Limb (tissue), 2 donors: ENCODE results near the gene PTPRE.
A peak's percentile ranks its signal among the peaks of the same experiment; 100 is the strongest.
"Not testable (repeated sequence)": the region's sequence is repeated elsewhere in the genome, so short reads cannot be mapped to it uniquely, and the experiment has no call there.

Experiments used
- DNase-seq, 2 donors: peaks; one replicate each; pipeline ENCODE4 v3.0.0-alpha.2; 2016; ENCODE audit errors: extremely low spot score in 2 of 2

PTPRE gene

DNA sequence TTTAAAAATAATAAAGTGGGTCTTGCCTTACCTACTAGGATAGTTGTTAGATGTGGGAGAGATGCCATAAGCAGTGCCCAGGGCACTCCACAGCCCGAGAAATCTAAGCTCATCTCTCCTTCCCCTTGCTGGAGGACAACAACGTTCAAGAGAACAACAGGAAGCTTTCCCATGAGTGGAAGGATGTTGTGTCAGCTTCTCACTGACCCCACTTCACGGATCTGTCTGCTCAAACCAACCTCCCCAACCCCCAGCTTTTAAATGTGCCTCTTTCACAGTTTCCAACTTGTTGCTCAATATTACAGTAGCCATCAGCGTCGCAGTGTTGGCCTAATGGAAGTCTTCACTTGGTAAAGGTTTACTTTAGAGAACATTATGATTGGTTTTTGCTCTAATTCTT is 72.1 kb downstream of the PTPRE start:
- no peak for DNase-seq

DNA sequence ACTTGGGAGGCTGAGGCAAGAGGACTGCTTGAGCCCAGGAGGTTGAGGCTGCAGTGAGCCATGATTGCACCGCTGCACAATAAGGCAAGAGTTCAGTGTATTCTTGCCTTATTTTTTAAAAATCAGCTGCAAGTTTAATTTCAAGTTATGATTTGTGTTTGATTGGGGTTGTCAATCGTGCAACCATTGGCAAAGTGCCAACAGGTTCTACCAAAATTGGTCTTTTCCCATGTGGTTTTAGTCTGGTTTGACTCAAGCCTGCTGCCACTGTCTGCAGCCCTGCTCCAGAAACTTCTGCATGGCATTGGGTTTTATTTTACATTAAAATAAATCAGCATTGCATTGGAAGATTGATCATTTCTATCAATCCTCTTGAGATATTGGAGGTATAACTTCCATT is 72.7 kb downstream of the PTPRE start:
- no peak for DNase-seq

DNA sequence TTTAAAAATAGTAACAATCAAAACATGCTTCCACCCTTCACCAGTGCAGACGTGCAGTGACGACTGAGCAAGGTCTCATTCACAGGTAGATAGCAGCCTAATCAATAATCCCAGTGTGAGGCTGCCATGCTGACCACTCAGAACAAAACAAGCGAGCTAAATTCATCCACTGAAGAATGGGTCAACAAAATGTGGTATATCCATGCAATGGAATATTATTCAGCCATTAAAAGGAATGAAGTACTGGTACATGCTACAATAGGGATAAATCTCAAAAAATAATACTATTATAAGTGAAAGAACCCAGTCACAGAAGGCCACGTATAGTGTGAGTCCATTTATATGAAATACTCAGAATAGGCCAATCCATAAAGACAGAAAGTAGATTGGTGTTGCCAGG is 74.0 kb downstream of the PTPRE start:
- no peak for DNase-seq

GRCh38 chr10:127982601-127983000 is 75.7 kb downstream of the PTPRE start:
- peak in 1 of 2 donors; percentile 6 for DNase-seq

GRCh38 chr10:127983344-127984100 is 76.6 kb downstream of the PTPRE start:
- no peak for DNase-seq

DNA sequence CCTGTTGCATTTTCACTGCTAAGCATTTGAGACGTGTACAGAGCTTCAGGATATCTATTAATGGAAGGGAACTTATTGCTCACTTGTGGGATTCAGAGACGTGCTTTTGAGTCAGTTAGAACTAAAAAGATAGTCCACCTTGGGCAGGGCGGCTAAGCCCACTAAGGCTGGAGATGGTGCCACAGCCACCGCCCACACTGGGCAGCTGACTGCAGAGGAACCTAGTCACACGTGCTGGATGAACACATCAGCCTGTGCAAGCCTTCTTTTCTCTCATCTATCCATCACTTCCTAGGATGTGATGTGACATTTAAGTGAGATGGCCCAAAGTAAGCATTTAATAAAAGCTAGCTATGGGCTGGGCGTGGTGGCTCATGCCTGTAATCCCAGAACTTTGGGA is 78.0 kb downstream of the PTPRE start:
- DNase-seq = no peak

- DNase-seq = no peak
Measured at GRCh38 chr10:127986531-127987466, 79.9 kb downstream of the PTPRE start.

DNA sequence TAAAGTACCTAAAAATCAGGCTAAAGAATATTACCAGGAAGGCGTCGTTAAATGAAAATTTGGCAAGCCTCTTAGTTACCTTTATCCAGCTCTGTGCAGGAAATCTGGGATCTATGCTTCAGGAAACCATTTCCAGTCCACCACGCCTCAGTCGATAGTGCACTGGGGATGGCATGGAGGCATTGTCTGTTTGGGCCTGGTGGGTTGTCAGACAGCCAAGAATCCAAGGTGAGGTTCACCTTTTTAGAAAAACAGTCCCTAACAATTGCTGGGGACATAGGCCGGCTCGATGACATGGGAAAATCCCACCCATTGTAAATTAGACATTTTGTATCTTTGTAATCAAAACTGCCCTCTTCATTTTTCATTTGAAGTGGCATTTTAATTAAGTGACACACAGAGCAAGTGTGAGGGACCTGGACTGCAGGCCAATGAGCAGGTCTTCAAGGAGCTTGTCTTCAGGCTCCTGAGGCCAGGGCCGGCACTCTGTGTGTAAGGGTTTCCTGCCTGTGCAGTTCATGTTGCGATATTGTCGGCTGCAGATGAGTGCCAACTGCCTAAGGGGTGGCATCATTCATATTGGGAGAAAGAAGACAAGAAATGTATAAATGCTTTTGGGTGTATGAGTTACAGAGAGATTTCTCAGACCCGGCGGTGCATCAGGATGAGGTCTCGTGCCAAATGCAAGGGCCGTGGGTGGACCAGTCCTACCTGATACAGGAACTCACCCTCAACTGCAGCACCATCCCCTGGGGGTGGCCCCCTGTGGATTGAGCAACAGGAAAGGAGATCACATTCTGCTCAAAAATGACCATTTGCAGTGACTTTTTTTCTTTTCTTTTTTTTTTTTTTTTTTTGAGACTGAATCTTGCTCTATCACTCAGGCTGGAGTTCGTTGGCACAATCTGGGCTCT is 80.8 kb downstream of the PTPRE start:
- no peak for DNase-seq

GRCh38 chr10:127989481-127990012 is 82.6 kb downstream of the PTPRE start:
- DNase-seq = no peak

- not testable (repeated sequence) for DNase-seq
Measured at GRCh38 chr10:127990132-127990788, 83.4 kb downstream of the PTPRE start.

DNA sequence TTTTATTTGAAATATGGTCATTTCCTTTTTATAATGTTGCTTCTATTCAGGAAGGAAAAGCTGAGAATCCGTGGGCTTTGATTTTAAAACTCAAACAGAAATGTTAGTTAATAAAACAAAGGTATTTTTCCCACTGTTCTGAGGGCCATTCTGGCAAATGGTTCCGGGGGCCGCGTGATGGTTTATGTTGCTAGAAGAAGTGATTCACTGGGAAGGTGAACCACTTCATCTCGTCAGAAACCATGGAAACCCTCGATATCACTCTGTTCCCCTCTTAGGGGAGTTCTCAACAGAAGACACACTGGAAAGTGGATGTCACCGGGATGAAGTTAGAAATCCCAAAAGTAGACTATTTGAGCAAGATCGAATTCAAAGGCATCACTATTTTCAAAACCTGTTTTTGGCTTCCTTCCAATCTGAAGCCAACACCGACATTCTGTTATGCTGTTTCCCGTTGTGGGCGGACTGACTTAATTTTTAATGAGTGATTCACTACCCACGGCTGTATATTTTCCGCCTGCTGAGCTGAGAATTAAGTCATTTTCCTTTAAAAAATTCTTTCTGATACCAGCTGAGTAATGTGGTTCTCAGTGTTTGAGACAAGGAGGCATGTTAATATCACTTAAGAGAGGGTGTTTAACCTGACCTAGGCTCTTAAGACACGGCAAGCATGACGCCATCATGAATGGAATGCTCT is 84.1 kb downstream of the PTPRE start:
- no peak for DNase-seq

- no peak for DNase-seq
Measured at GRCh38 chr10:127991543-127992255, 84.8 kb downstream of the PTPRE start.

DNA sequence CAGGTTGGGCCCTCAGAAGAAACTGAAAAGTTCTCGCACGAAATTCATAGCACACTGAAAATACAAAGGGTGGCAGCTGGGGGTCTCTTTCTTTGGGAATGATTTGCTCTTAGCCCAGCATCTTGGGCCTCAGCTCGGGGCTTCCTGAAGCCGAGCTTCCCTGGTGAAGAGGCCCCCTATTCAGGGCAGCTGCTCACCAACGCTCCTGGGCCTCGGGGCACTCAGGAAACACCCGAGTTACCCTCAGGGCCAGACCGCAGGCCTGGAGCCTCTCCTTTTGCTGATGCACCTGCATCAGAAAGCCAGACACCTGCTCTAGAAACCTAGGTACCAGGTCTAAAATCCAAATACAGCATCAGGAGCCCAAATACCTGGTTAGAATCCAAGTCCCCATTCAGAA is 85.5 kb downstream of the PTPRE start:
- DNase-seq = no peak

DNA sequence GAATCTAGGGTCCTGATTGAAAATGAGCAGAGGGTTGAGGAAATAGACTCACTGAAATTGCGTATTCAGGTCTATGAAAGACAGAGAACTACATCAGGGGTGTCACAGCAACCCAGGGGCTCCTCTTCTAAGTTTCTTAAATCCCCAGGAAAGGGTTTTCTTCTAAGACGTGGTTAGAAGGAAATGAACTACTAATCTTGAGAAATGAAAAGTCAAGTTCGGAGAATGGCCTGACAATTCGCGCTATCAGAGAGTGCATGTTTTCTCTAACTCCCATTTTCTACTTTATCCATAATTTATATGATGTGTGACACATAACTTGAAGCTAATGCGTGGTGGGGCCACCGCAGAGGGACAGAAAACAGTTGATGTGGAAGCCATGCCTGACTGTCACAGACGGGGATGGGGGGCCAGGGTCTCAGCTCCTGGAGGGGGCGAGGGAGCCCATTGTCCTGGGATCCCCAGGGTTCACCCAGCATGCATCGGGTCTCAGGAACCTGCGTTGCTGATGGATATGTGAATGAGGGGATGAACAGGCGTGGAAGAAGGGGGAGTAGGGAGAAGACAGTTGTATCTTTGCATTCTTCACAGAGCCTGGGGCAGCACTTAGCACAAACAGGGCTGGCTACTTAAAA is 86.3 kb downstream of the PTPRE start:
- DNase-seq = no peak

- no peak for DNase-seq
Measured at GRCh38 chr10:127995939-127996338, 89.0 kb downstream of the PTPRE start.

GRCh38 chr10:127996586-127996985 is 89.7 kb downstream of the PTPRE start:
- no peak for DNase-seq

DNA sequence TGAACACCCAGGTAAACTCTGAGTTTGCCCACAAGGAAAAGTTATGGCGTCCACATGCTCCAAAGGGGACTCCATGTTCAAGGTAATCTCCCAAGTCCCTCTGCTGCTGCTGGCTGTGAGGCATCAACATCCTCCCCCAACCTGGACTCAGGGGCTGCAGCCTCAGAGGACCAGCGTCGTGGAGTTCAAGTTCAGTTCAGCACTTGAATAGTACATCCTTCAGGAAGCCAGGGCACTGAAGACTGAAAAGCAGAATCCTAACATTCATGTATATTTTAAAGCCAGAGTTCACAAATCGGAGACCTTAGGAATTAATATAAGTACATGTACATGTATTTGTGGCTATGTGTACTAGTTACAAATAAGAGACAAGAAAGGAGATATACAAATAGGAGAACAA is 90.4 kb downstream of the PTPRE start:
- DNase-seq = no peak

- peak in 1 of 2 donors; percentile 68 for DNase-seq
Measured at GRCh38 chr10:127997937-127998336, 91.0 kb downstream of the PTPRE start.
